GM18519 (cell line): ENCODE results near the gene SETD4.

Source experiments
- ATAC-seq: cut with Tn5 transposase; IDR thresholded peaks from one replicate; pipeline ENCODE4 v1.9.1; 2021; ENCODE audit warnings: mild to moderate bottlenecking, moderate library complexity; ENCODE audit not compliant: unreplicated experiment, low FRiP score

The SETD4 gene

DNA sequence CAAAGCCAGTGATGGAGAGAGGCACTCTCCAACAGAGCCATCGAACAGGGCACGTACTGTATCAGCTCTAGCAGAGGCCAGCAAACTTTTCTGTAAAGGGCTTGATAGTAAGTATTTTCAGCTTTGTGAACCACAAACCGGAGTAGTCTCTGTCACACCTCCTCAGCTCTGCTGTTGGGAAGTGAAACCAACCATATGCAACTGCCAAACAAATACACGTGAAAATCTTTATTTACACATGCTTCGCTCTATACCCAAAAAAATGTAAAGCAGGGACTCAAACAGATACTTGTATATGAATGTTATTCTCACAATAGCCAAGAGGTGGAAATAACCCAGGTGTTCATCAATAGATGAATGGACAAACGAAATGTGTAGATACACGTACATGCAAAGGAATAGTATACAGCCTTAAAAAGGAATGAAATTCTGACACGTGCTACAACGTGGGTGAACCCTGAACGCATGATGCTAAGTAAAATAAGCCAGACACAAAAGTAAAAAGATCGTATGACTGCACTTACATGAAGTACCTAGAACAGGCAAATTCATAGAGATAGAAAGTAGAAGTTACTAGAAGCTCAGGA lies 39.0 kb downstream of the SETD4 start:
- ATAC-seq: peak; percentile 85

DNA sequence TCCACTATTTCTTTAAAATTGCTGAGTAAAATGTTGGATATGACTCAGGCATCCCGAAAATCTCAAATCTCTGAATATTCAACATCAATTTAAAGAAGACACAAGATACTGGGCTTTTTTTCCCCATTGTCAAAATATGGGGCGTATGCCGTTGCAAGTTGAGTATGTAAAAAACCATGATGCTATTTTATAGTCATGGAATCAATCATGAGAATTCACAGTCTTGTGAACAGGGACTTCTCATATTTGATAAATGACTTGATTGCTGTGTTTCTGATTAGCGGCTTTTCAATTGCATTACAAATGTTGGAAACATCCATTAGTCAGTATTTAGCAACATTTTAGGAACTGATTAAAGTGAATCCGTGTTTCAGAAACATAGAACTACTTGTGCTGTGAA lies 45.3 kb downstream of the SETD4 start:
- ATAC-seq: no peak

DNA sequence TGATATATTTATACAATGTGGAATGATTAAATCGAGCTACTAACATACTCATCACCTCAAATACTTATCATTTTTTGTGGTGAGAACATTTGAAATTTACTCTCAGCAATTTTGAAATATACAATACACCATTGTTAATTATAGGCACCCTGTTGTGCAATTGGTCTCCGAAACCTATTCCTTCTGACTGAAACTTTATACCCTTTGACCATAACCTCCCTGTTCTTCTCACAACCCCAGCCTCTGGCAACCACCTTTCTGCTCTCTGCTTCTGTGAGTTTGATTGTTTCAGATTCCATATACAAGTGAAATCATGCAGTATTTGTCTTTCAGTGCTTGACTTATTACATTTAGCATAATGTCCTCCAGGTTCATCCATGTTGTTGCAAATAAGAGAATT lies 49.5 kb downstream of the SETD4 start:
- ATAC-seq: no peak

DNA sequence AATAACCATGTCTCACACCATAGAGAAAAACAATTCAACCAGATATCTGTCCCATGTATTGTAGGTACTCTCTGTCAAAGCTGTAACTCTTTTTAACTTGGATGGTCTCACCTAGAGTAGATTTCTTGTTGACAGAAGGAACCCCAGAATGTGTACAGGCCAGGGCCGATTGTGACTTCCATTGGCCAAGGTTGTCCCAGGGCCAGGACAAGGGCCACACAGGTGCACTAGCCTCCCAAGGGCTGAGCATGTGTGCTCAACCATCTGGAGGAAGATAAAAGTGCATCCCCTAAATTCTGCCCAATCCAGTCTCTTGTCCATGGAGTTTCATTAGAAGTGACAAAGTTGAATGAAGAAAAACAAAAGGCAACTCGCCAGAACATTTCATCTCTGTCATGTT lies 51.8 kb downstream of the SETD4 start:
- ATAC-seq: no peak

DNA sequence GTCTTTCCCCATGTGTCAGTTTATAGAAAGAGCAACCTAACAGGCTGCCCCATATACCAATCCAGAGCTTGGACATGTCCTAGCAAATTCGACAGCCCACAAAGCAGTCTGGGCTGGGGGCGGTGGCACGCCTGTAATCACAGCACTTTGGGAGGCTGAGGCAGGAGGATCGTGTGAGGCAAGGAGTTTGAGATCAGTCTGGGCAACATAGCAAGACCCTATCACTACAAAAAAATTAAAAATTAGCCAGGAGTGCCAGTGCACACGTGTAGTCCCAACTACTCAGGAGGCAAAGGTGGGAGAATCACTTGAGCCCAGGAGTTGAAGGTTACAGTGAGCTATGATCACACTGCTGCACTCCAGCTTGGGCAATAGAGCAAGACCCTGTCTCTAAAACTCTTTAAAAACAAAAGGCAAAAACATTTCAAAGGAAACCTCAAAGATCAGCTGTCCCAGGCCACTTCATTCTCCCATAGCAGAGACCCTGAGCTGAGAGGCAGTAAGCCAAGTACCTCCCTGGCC lies 54.4 kb downstream of the SETD4 start:
- ATAC-seq: no peak

DNA sequence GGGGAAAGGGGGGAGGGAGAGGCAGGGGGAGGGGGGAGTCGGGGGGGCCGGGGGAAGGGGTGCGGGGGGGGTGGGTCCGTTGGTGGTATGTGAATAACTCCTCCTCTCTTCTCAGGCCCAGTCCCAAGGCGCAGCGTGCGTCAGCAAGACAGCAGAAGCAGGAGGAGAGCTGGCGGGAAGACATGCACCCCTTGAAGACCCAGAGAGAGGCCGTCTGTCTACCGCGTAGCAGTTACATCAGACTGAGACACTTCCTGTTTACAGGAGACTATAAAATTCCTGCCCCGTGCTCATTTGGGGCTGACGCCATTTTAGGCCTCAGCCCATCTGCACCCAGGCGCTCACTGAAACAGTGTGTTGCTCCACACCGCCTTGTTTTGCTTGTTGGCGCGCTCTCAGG lies 55.3 kb downstream of the SETD4 start:
- no peak for ATAC-seq

DNA sequence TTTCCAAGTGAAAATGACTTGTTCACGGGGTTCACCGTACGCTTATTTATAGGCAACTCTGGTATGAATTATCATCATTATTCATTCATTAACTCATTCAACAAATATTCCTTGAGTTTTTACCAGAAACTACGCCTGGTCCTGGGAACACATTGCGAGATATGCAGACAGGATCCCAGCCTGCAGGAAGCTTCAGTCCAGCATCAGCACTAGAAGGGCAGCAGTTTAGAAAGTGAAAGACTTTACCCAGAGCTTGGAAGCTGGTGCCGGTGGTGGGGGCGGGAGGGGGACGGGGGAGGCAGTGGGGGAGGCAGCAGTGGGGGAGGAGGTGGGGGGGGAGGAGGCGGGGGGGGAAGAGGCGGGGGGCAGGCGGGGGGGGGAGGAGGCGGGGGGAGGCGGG lies 55.9 kb downstream of the SETD4 start:
- no peak for ATAC-seq

DNA sequence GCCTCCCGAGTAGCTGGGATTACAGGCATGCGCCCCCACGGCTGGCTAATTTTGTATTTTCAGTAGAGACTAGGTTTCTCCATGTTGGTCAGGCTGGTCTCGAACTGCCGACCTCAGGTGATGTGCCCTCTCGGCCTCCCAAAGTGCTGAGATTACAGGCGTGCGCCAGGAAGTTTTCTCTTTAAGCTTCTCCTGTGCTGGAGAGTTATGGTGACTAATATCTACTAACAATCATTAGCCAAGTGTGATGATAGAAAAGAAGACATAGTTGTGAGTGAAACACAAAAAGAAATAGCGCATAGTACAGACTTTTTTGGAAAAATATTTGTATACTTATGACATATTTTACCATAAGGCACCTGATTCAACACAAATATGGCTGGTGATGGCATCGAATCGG lies 56.5 kb downstream of the SETD4 start:
- ATAC-seq: no peak

DNA sequence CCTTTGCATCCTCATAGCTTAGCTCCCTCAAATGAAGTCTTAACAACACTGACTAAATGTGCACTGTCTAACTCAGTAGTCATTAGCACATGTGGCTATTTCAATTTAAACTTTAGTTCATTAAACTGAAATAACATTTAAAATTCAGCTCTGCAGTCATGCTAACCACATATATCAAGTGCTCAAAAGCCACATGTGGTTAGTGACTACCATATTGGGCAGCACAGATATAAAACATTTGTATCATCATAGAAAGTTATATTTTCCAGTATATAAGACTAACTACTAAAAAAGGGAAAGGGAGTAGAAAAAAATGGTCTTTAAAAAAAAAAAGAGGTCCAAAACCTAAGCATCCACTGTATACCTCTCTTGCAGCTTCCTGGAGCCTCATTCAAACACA lies 64.1 kb downstream of the SETD4 start:
- no peak for ATAC-seq

DNA sequence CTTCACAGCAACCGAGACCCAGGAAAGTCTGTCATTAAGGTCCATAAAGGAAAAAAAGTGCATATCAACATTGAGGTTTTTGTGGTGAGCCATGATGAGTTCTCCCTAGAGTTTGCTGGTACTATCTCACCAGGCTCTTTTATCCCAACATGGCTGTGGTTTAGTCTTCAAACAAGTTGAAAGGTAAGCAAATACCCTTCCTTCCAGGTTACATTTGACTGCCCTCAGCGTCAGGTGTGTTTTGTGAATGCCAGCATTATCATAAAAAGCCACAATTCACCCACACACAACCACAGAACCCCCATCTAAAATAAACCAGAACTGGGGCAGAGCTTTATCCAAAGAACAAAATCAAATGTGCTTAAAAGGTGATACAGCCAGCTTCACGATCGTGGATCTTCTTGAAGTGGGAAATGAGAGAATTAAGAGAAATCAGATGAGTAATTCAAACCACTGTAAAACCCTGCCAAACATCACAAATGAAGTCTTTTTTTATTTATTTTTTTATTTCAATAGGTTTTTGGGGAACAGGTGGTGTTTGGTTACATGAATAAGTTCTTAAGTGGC lies 64.7 kb downstream of the SETD4 start:
- no peak for ATAC-seq

DNA sequence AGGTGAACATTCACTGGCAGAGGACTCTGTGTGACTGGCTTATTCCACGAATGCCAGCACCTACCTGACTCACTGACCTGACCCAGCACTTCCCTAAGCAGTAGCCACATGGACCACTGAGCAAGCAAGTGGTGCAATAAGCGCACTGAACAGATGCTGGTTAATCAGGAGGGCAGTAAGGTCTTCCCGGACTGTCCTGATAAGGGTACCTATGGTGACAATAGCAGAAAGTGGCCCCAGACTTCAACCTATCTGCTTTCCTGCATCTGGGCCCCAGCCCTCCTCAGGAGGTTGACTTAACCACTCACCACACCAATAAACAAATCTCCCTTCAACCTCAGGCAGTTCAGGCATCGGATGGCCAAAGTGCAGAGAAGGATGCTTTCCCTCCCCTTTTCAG lies 65.7 kb downstream of the SETD4 start:
- ATAC-seq: no peak

DNA sequence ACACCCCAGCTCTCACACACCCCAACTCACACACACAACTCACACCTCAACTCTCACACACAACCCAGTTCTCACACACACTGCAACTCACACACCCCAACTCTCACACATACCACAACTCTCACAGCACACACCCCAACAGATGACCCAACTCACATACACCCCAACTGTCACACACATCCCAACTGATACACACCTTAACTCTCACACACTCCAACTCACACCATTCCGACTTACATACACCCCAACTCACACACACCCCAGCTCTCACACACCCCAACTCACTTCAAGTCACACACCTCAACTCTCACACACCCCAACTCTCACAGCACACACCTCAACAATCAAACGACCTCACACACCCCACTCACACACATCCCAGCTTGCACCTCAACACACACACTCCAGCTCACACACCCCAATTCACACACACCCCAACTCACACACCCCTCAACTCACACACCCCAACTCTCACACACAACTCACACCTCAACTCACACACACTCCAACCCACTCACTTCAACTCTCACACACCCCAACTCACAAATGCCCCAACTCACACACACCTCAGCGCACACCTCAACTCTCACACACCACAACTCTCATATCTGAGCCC lies 66.3 kb downstream of the SETD4 start:
- no peak for ATAC-seq

DNA sequence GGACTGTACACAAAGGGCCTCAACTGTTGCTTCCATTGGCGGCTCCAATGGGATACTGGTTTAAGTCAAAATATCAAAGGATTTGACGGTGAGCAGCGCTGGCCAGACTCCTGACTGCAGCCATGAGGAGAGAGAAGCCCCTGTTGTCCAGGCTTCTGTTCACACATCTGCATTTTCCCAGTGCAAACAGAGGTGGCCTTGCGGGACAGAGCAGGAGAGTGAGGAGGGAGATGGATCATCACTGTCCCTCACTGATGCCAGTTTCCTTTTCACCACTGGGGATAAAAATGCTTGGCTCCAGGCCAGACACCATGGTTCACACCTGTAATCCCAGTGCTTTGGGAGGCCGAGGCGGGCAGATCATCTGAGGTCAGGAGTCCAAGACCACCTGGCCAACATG lies 69.2 kb downstream of the SETD4 start:
- no peak for ATAC-seq

DNA sequence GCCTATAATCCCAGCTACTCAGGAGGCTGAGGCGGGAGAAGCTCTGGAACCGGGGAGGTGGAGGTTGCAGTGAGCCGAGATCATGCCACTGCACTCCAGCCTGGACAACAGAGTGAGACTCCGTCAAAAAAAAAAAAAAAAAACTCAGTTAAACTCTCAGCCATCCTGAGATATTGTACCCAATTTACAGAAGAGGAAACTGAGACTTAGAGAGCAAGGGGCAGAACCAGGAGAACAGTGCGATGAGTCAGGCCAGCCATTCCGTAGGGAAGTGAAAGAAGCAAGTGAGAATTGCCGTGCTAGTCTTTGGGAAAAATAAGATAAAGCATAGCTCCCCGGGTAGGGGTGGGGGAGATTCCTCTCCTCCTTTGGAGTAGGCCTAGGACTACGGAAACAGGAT lies 69.7 kb downstream of the SETD4 start:
- ATAC-seq: no peak

DNA sequence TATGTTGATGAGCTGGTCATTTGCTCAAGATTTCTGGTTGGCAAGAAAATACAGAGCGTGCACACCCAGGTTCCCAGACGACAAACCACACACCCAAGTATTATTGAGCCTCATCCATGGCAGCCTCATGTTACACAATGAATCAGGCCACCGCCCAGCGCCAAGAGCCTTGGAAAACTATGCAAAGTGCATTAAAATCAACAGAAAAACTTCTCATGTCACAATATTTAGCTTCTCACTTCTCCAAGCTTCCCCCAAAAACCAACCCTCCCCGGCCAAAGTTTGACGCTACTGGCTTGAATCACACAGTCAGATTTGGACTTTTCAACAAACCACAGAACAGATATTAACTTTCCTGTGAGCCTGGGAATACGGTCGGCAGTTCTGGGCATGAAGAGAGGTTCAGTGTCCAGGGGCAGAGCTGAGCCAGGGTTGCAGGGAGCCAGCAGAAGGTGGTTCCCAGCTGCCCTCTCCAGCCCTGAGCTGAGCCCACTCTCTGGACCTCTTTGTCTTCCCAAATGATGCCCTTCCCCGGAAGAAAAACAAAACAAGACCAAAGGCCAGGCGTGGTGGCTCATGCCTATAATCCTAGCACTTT lies 71.1 kb downstream of the SETD4 start:
- no peak for ATAC-seq

DNA sequence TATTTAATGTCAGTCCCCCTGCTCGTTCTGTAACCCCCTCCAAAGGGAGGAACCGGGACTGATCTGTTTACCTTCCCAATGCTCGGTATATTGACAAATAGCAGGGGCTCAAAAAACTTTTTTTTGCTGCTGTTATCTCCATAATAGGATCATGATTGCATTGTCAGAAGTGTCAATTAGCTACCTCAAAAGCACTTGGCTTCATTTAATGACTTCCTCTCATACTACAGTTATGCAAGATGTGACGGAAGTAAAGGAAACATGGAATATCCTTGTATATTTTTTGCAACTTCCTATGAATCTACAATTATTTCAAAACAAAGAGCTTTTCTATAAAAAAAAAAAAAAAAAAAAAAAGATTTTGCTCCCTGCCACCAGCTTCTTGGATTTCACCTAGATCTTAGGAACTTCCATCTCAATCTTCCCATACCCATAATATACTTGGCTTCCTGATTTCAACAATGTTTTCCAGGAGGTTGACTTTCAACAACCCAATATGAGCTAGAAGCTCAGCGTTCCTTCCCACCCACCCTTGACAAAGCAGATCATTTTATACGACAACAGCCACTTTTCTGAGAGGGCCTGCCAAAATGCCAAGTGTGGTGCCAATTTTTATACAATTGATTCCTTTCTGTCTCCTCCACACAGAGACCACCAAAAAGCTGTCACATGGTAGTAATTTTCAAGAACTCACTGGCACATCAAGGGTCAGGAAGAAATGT lies 71.7 kb downstream of the SETD4 start:
- no peak for ATAC-seq

DNA sequence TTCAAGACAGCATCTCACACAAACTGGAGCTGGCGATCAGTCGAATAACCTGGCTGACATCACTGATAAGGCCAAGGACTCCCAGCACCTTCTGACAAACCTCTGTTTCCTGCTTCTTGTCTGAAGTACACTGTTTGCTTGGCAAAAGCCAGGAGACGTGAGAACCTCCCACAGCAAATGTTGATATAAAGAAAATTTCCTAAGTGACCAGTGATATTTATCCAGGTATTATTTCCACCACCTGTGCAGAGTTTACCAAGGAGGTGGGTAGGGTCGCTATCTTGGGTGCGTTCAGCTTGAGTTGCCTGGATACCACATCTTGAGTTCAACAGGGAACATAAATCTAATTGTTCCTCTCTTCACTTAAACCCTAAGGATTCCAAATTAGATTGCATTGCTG lies 72.9 kb downstream of the SETD4 start:
- no peak for ATAC-seq

DNA sequence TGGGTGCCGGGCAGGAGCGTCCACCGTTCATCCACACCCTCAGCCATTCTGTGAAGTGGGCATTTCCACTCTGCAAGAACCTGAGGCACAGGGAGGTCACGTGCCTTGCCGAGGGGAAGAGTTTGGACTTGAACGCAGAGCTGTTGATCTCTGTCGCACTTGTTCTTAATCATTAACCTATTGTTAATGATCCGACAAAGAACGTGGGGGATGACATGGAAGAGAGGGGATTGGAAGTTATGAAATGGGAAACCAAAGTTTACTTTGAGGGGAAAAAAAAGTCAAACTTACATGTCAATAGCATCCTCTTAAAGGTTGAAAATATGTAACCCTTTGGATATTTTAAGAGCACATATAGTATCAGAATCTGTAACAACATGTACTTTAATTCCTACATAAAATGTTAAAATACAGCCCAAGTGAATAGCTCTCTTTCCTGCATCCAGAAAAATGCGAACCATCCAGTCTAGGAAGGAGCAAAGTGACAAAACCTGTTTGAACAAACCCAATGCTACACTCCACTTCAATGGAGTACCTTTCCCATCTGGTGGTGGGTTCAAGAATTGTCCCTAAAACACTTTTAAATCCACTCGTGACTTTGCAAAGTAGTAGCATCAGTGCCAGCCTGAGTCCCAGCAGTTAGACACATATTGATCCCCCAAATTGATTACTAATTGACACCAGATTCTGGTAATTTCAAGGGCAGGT lies 75.5 kb downstream of the SETD4 start:
- no peak for ATAC-seq
